Measurements from ENCODE around the gene RPL29. TPM values are rescaled to one million over a fixed set of nuclear protein-coding genes. Genes with fewer than 3 reads are reported as not detected.

RPL29 gene
- total and polyA plus RNA-seq, 2 of the 13 experiments (the other 11 are each of a cell fraction or from before 2014, with no cell fraction given), result 1,348 to 2,263 TPM

DNA sequence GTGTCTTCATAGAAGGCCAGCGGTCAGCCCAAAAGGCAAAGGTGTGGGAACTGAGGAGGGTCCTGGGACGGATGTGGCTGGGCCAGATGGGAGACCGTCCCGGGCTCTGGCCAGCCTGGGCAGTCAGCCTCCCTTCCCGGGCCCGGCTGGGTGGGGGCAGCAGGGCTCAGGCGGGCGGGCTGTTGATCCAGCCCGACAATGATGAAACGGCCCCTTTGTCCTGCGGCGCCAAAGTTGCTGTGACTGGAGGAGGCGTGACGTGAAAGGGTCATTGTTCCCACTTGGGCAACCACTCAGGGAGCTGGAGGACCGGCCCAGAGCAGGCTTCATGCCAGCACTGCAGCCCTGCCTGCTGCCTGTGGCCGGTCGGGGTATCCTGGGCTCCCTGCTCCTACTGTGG, 44.2 kb upstream of the RPL29 start (continued):
- TF ChIP-seq, protein P1, sequence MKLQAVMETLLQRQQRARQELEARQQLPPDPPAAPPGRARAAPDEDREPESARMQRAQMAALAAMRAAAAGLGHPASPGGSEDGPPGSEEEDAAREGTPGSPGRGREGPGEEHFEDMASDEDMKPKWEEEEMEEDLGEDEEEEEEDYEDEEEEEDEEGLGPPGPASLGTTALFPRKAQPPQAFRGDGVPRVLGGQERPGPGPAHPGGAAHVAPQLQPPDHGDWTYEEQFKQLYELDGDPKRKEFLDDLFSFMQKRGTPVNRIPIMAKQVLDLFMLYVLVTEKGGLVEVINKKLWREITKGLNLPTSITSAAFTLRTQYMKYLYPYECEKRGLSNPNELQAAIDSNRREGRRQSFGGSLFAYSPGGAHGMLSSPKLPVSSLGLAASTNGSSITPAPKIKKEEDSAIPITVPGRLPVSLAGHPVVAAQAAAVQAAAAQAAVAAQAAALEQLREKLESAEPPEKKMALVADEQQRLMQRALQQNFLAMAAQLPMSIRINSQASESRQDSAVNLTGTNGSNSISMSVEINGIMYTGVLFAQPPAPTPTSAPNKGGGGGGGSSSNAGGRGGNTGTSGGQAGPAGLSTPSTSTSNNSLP (IDR thresholded peaks at IDR 0.05; ENCODE audit: low read depth, low read length), result no peak
- TF ChIP-seq BHLHE40 (IDR thresholded peaks at IDR 0.05; ENCODE audit: low read length), result peak; percentile 38; the same call in 1 of the 2 replicates
- TF ChIP-seq, protein P2, sequence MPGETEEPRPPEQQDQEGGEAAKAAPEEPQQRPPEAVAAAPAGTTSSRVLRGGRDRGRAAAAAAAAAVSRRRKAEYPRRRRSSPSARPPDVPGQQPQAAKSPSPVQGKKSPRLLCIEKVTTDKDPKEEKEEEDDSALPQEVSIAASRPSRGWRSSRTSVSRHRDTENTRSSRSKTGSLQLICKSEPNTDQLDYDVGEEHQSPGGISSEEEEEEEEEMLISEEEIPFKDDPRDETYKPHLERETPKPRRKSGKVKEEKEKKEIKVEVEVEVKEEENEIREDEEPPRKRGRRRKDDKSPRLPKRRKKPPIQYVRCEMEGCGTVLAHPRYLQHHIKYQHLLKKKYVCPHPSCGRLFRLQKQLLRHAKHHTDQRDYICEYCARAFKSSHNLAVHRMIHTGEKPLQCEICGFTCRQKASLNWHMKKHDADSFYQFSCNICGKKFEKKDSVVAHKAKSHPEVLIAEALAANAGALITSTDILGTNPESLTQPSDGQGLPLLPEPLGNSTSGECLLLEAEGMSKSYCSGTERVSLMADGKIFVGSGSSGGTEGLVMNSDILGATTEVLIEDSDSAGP (CRISPR knock-in tag; IDR thresholded peaks at IDR 0.05; ENCODE audit: borderline replicate concordance), result peak; percentile 48; the same call in 1 of the 2 replicates
- peak; percentile 71; the same call in 1 of the 2 replicates for TF ChIP-seq MAZ (IDR thresholded peaks at IDR 0.05; ENCODE audit: borderline replicate concordance, low read depth, low read length)
- TF ChIP-seq MAZ (CRISPR knock-in tag; IDR thresholded peaks at IDR 0.05; ENCODE audit: low read depth), result peak; percentile 43; the same call in 1 of the 2 replicates
- 0 out of 2 replicates have a peak, but pooled peaks have one; percentile 34 for TF ChIP-seq ZNF12 (CRISPR knock-in tag; IDR thresholded peaks at IDR 0.05)
- no peak for TF ChIP-seq FOXA1 (IDR thresholded peaks at IDR 0.05)
- peak; percentile 83 for TF ChIP-seq FOXA1 (CRISPR knock-in tag; IDR thresholded peaks at IDR 0.05)
- peak; percentile 48; the same call in 1 of the 2 replicates for TF ChIP-seq ZBTB7B (CRISPR knock-in tag; IDR thresholded peaks at IDR 0.05)
- peak; percentile 76 for TF ChIP-seq GATAD2A (CRISPR knock-in tag; IDR thresholded peaks at IDR 0.05)
- TF ChIP-seq PHF21A (CRISPR knock-in tag; IDR thresholded peaks at IDR 0.05), result peak; percentile 63
- TF ChIP-seq, protein P3, sequence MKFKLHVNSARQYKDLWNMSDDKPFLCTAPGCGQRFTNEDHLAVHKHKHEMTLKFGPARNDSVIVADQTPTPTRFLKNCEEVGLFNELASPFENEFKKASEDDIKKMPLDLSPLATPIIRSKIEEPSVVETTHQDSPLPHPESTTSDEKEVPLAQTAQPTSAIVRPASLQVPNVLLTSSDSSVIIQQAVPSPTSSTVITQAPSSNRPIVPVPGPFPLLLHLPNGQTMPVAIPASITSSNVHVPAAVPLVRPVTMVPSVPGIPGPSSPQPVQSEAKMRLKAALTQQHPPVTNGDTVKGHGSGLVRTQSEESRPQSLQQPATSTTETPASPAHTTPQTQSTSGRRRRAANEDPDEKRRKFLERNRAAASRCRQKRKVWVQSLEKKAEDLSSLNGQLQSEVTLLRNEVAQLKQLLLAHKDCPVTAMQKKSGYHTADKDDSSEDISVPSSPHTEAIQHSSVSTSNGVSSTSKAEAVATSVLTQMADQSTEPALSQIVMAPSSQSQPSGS (CRISPR knock-in tag; IDR thresholded peaks at IDR 0.05), result 0 out of 2 replicates have a peak, but pooled peaks have one; percentile 43
- peak; percentile 95 for TF ChIP-seq SOX13 (IDR thresholded peaks at IDR 0.05)
- TF ChIP-seq SOX13 (CRISPR knock-in tag; conservative IDR thresholded peaks at IDR 0.05 in 1 of 2, IDR thresholded peaks at IDR 0.05 in 1 of 2), result peak in 1 of 2 experiments; percentile 100; a peak in 2 of 4 replicates
- peak; percentile 92 for TF ChIP-seq ZNF331 (CRISPR knock-in tag; IDR thresholded peaks at IDR 0.05)
- 0 out of 2 replicates have a peak, but pooled peaks have one; percentile 54 for TF ChIP-seq AHR (CRISPR knock-in tag; IDR thresholded peaks at IDR 0.05)
- TF ChIP-seq IRF2 (CRISPR knock-in tag; IDR thresholded peaks at IDR 0.05), result no peak
- TF ChIP-seq SALL1 (CRISPR knock-in tag; IDR thresholded peaks at IDR 0.05), result peak; percentile 53
- TF ChIP-seq ZNF205 (CRISPR knock-in tag; IDR thresholded peaks at IDR 0.05), result peak; percentile 47; the same call in 1 of the 2 replicates
- TF ChIP-seq, protein P4, sequence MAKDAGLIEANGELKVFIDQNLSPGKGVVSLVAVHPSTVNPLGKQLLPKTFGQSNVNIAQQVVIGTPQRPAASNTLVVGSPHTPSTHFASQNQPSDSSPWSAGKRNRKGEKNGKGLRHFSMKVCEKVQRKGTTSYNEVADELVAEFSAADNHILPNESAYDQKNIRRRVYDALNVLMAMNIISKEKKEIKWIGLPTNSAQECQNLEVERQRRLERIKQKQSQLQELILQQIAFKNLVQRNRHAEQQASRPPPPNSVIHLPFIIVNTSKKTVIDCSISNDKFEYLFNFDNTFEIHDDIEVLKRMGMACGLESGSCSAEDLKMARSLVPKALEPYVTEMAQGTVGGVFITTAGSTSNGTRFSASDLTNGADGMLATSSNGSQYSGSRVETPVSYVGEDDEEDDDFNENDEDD (CRISPR knock-in tag; IDR thresholded peaks at IDR 0.05; ENCODE audit: borderline replicate concordance), result peak; percentile 89; the same call in 1 of the 2 replicates
- TF ChIP-seq ZNF792 (CRISPR knock-in tag; IDR thresholded peaks at IDR 0.05), result 0 out of 2 replicates have a peak, but pooled peaks have one; percentile 62
- TF ChIP-seq ZSCAN21 (CRISPR knock-in tag; IDR thresholded peaks at IDR 0.05; ENCODE audit: borderline replicate concordance), result peak; percentile 75; the same call in 1 of the 2 replicates
- TF ChIP-seq ZNF709 (CRISPR knock-in tag; IDR thresholded peaks at IDR 0.05), result no peak

All from HepG2 (cell line).